Esophagus (tissue), 2 donors: Measurements from ENCODE around the gene SIGLEC1. TPM values are rescaled to one million over a fixed set of nuclear protein-coding genes. Genes with fewer than 3 reads are reported as not detected.
A peak's percentile ranks its signal among the peaks of the same experiment; 100 is the strongest.

Experiments
- H3K27ac ChIP-seq, 2 donors: one replicate each; pipeline ENCODE4 v1.5.1; 2013; ENCODE audit warnings: low read depth in 2 of 2, mild to moderate bottlenecking in 2 of 2, inconsistent platforms in 1 of 2, low read length in 1 of 2, moderate library complexity in 1 of 2
- H3K27me3 ChIP-seq, 2 donors: one replicate each; pipeline ENCODE4 v1.6.1; 2013; ENCODE audit warnings: low read length in 2 of 2, control low read depth in 1 of 2, mild to moderate bottlenecking in 1 of 2; ENCODE audit not compliant: insufficient read depth in 2 of 2, control insufficient read depth in 1 of 2
- H3K36me3 ChIP-seq, 2 donors: one replicate each; pipeline ENCODE4 v1.6.1; 2013; ENCODE audit warnings: low read length in 1 of 2; ENCODE audit not compliant: control insufficient read depth in 2 of 2, insufficient read depth in 2 of 2
- H3K4me1 ChIP-seq, 2 donors: one replicate each; pipeline ENCODE4 v1.6.1; 2013; ENCODE audit warnings: low read length in 1 of 2; ENCODE audit not compliant: control insufficient read depth in 2 of 2, insufficient read depth in 2 of 2
- H3K4me3 ChIP-seq, 2 donors: one replicate each; pipeline ENCODE4 v1.5.1; 2013; ENCODE audit warnings: low read length in 2 of 2, mild to moderate bottlenecking in 2 of 2, low read depth in 1 of 2, moderate library complexity in 1 of 2
- H3K9me3 ChIP-seq, 2 donors: one replicate each; pipeline ENCODE4 v1.6.1; 2013; ENCODE audit warnings: mild to moderate bottlenecking in 2 of 2, low read depth in 1 of 2, low read length in 1 of 2, moderate library complexity in 1 of 2; ENCODE audit not compliant: control insufficient read depth in 2 of 2, insufficient read depth in 1 of 2
- WGBS, 2 donors: extraction: QIAGEN DNeasy Blood & Tissue Kit; methylation state at CpG; one replicate each; pipeline ENCODE4 v1.1.7; 2013; 5-methylcytosine and 5-hydroxymethylcytosine counted together
- polyA plus RNA-seq, 2 donors: library from polyadenylated mRNA; stranded (reverse); fragments of 200-250 nt; gene quantifications; one replicate each; pipeline ENCODE4 v1.2.3, GENCODE V29; 2013
- donor health status: healthy with polysubstance abuse.
- donor health status: Bipolar disorder and iron deficiency.

SIGLEC1 gene
- polyA plus RNA-seq, 2 donors = 1.1 to 1.4 TPM

DNA sequence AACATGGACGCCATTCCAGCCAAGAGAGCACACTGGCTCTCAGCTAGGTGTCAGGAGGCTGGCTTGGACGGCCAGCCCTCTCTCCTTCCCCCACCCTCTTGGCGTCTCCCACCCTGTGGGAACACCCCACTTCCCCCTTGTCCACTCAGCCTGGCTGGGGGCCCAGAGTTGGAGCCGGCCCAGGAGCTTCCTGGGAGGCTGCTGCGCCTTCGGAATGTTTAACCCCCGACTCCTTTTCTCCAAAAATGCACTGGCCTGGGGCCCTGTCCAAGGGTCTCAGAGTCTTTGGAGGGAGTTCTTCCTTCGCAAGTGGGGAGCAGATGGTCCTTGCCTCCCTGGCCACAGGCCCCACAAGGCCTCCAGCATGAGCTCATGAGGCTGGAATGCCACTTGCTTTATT lies 34.7 kb downstream of the SIGLEC1 start:
- H3K36me3 ChIP-seq = no peaks in the 10 kb centered on the region
- peaks cover 0 to 2% of the 10 kb centered on the region in 2 donors for H3K9me3 ChIP-seq
- peaks cover 0 to 3% of the 10 kb centered on the region in 2 donors for H3K27me3 ChIP-seq
- H3K4me1 ChIP-seq = peaks cover 3 to 8% of the 10 kb centered on the region in 2 donors
- WGBS, 2 donors = 48 to 57% methylated on average over 7 to 8 of the region's 8 CpGs
- H3K4me3 ChIP-seq = no peak overlapping the region
- H3K27ac ChIP-seq = peak overlapping the region; percentile 26 to 57

DNA sequence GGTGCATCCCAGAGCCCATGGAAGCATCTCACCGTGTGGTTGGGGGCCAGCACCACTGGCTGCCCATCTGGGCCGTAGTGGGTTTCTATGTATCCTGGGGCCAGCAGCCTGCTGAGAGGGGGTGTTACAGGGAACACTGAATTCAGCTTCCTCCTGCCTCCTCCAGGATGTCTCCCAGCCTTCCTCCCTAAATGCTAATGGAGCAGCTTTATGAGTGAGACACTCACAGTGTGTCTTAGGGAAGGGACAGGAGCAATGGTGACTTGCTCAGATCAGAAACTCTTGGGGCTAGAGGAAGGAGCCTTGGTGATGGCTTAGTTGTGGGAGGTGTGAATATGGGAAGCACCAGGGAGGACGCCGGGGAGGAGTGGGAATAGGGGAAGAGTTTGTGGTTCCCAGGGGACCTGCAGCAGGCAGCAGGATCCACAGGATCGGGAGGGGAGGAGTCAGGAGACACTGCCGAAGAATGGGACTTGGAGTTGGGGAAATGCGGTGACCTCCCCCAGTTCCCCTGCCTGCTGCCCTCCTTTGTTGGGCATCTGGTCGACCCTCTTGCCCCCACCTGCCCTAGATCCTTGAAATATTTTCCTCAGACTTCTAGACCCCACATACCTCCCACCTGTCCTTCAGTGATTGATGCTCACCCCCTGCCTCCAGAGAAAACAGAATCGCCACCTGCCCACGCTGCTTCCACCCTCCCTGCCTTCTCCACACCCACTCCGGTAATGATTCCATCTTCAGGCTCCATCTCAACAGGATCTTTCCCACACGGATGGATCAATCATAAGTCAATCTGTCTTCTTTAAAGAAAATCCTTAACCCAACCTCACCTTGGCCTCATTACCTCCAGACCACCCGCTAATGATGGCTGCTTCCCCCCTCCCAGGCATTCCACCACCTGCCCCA lies 37.2 kb downstream of the SIGLEC1 start:
- no peaks in the 10 kb centered on the region for H3K36me3 ChIP-seq
- 40 to 43% methylated on average over 13 of the region's 13 CpGs for WGBS, 2 donors
- peaks cover 0 to 4% of the 10 kb centered on the region in 2 donors for H3K27me3 ChIP-seq
- H3K4me3 ChIP-seq = no peak overlapping the region
- no peak overlapping the region for H3K27ac ChIP-seq
- H3K9me3 ChIP-seq = peaks cover 0 to 2% of the 10 kb centered on the region in 2 donors
- H3K4me1 ChIP-seq = peaks cover 0 to 11% of the 10 kb centered on the region in 2 donors

DNA sequence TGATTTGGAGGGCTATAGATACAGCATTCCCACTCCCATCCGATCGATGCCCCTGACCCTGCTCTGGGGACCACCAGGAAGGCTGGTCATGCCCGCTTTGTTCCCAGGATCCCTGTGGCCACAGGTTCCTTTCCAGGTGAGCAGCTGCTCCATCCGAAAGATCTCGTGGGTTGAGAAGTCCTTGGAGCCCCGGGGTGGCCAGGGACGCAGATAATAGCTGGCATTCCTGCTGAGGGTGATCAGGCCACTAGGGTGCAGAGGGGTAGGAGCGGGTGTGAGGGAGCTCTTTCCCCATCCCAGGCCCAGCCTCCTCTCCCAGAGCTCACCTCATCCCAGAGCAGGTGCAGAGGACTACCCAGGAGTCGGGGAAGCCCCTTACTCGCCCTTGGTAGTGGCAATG lies 38.0 kb downstream of the SIGLEC1 start:
- H3K27ac ChIP-seq = no peak overlapping the region
- H3K36me3 ChIP-seq = no peaks in the 10 kb centered on the region
- WGBS, 2 donors = 55 to 66% methylated on average over 10 of the region's 10 CpGs
- H3K4me3 ChIP-seq = no peak overlapping the region
- H3K27me3 ChIP-seq = peaks cover 0 to 4% of the 10 kb centered on the region in 2 donors
- H3K4me1 ChIP-seq = peaks cover 0 to 8% of the 10 kb centered on the region in 2 donors
- H3K9me3 ChIP-seq = peaks cover 0 to 2% of the 10 kb centered on the region in 2 donors

DNA sequence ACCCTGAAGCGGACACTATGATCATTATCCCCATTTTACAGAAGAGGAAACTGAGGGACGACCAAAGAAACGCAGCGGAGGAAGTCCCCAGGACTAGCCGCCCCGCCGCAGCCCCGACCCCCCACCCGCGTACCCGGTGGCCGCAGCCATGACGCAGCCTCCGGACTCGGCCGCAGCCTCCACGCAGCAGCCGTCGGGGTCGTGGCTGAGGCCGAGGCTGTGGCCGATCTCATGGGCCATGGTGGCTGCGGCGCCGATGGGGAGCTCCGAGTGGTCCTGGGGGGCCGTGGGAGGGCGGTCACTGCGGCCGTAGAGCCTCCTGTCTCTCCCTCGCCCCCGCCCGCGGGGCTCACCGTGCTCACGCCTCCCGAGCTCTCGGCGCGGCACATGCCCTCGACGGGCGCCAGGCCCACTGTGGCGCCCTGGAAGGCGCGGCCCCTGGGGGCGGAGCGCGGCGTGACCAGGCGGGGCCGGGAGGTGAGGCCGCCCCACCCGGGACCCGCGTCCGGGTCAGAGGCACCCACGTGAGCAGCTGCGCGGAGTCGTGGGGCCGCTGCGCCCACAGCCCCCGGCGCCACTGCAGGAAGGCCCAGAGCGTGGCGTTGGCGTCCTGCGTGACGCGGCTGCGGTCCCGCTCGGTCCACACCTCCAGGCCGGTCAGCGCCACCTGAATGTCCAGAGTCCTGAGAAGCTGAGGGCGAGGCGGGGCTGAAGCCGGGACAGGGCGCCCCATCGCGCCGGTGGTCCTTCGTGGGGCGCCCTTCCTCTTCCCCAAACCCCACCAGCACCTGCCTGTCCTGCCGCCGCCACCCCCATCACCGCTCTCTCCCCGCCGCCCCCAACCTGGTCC lies 39.0 kb downstream of the SIGLEC1 start:
- no peak overlapping the region for H3K4me3 ChIP-seq
- 49 to 52% methylated on average over 68 to 90 of the region's 90 CpGs for WGBS, 2 donors
- H3K27me3 ChIP-seq = peaks cover 0 to 4% of the 10 kb centered on the region in 2 donors
- peaks cover 0 to 5% of the 10 kb centered on the region in 2 donors for H3K4me1 ChIP-seq
- no peak overlapping the region for H3K27ac ChIP-seq
- no peaks in the 10 kb centered on the region for H3K36me3 ChIP-seq
- peaks cover 0 to 2% of the 10 kb centered on the region in 2 donors for H3K9me3 ChIP-seq

DNA sequence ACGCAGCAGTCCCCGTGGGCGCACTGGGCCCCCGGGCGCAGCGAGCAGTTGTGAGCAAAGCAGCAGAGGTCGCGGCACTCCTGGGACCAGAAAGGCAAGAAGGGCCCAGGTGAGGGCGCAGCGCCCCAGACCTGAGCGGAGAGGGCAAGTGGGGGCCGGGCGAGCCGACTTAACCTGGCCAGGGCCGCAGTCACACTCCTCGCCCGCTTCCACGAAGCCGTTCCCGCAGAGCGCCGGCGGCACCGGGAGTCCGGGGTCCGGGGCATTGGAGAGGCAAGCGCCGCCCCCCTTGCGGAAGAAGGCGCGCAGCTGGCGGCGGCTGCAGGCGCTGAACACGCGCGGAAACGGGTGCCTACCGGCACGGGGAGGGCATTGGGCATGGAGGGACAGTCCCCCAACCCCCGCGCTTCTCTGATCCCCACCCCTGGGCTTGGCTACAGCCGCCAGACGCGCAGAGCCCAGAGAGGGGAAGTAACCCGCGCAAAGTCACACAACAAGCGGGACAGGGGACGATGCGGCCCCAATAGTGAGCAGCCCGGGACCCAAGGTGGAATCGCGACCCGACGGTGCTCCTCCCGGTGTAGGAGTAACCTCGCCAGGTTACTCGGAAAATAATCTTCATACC lies 39.7 kb downstream of the SIGLEC1 start:
- H3K27me3 ChIP-seq = peaks cover 0 to 4% of the 10 kb centered on the region in 2 donors
- peaks cover 0 to 5% of the 10 kb centered on the region in 2 donors for H3K4me1 ChIP-seq
- no peak overlapping the region for H3K27ac ChIP-seq
- no peak overlapping the region for H3K4me3 ChIP-seq
- peaks cover 0 to 2% of the 10 kb centered on the region in 2 donors for H3K9me3 ChIP-seq
- 15 to 23% methylated on average over 50 to 58 of the region's 58 CpGs for WGBS, 2 donors
- H3K36me3 ChIP-seq = no peaks in the 10 kb centered on the region

DNA sequence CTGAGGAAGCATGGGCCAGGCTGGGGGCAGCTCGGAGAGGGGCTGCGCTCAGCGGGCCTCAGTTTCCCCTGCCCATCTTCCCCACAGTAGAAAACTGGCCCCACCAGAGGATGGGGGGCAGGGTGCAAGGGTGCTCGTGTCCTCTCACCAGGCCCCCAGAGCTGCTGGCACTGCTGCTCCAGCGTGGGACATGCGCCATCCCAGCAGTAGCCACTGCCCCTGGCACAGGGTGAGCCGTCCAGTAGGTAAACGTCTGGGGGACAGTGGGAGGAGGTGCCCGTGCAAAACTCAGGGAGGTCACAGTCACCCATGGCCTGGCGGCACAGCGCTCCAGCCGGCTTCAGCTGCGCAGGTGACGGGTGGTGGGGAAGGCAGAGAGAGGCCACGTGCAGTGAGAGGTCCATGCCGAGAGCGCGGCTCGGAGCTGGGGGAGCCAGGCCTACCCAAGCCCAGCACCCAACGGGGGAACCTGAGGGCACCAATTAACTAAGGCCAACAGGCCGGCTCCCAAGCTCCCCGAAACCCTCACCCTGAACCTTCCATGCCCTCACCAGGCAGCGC lies 40.3 kb downstream of the SIGLEC1 start:
- Histone ChIP-seq H3K4me1 (peaks cover 0 to 5% of the 10 kb centered on the region in 2 donors), H3K4me3 (no peak overlapping the region), H3K9me3 (peaks cover 0 to 2% of the 10 kb centered on the region in 2 donors), H3K36me3 (no peaks in the 10 kb centered on the region), H3K27me3 (peaks cover 0 to 4% of the 10 kb centered on the region in 2 donors), H3K27ac (no peak overlapping the region)
- 47 to 48% methylated on average over 23 of the region's 23 CpGs for WGBS, 2 donors

DNA sequence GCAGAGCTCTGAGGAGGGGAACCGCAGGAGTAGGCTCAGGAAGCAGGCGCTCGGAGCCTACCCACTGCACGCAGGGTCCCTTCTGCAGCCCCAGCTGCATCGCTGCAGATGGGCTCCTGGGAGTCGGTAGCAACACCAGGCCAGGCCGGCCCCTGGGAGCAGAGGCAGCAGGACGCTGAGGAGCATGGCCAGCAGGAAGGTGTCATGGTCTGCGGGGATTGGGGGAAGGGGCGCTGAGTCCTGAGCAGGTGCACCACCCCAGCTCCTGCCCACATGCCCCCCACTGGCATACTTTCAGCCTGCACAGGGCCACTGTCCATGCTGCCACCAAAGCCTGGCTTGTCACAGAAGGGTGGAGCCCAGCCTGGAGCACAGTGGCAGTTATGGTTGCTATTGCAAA lies 41.5 kb downstream of the SIGLEC1 start:
- no peak overlapping the region for H3K4me3 ChIP-seq
- 83 to 85% methylated on average over 10 of the region's 10 CpGs for WGBS, 2 donors
- H3K27me3 ChIP-seq = peaks cover 0 to 4% of the 10 kb centered on the region in 2 donors
- H3K4me1 ChIP-seq = peaks cover 0 to 5% of the 10 kb centered on the region in 2 donors
- peaks cover 0 to 2% of the 10 kb centered on the region in 2 donors for H3K9me3 ChIP-seq
- no peaks in the 10 kb centered on the region for H3K36me3 ChIP-seq
- no peak overlapping the region for H3K27ac ChIP-seq

DNA sequence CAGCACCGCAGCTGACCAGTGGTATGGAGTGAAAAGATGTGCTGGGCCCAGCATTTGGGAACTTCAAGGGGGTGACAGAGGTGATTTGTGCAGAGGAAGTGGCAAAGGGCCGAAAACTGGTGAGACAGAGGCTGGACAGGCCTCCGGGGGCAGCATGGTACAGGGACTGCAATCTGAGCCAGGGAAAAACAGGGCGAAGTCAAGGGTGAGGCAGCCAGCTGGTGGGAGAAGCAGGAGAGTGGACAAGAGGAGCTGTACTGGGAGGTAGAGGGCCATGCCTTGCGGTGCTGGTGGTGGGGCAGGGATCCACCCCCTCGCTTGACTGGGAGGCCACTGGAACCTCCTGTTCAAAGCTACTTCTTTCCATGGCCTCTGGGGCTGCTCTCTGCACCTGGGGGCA lies 41.9 kb downstream of the SIGLEC1 start:
- H3K9me3 ChIP-seq = peaks cover 0 to 2% of the 10 kb centered on the region in 2 donors
- 57 to 63% methylated on average over 6 of the region's 6 CpGs for WGBS, 2 donors
- no peaks in the 10 kb centered on the region for H3K36me3 ChIP-seq
- no peak overlapping the region for H3K27ac ChIP-seq
- H3K4me3 ChIP-seq = no peak overlapping the region
- H3K4me1 ChIP-seq = peaks cover 0 to 5% of the 10 kb centered on the region in 2 donors
- peaks cover 0 to 4% of the 10 kb centered on the region in 2 donors for H3K27me3 ChIP-seq
